ENCODE data around the gene IDUA. TPM values are rescaled to one million over a fixed set of nuclear protein-coding genes. Genes with fewer than 3 reads are reported as not detected.

Gene IDUA
- total RNA-seq, 1 experiment from 2014 or later: 46.6 TPM

DNA sequence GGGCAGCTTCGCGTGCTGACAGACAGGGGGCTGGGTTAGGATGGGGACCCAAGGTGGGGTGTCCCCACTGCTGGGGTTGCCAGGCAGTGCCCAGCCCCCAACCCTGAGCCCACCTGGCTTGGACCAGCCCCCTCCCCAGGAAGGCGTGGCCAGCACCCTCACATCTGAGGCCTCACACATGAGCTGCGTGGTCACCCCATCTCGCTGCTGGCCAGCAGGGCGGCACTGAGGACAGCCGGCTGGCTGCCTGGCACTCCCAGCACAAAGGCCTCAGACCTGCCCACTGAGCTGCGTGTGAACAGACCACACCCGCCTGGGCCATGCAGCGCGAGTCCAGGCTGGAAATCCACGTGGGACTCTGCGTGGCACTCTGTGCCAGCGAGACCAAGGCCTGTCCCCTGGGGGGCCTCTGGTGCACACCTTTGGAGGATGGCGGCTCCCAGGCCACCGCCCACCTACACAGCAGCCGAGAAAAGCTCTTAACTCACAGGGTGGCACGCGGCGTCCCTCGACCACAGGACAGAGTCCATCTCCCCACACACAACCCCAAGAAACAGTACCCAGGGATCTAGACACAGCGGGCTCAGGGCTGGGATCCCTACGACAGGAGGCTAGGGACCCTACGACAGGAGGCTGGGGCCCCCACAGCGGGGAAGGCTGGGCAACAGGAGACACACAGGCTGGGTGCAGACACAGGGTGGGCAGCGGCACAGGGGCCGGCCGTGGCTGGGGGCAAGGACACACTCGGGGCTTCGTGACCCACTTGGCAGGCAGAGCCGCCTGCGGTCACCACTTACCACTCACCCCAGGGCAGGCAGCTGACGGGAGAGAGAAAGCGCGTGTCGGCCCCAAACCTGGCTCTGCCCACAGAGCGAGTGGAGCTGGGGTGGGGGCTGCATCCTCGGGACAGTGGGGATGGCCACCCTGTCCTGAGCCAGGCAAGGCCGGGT, 23.3 kb upstream of the IDUA start:
- TF ChIP-seq EZH2 (IDR thresholded peaks at IDR 0.05; ENCODE audit: low read depth): no peak
- TF ChIP-seq CTCF (conservative IDR thresholded peaks at IDR 0.05): no peak
- POLR2A ChIA-PET (ENCODE audit: unreplicated experiment): no interaction called here
- DNase-seq: no peak
- H3F3A ChIP-seq (ENCODE audit: insufficient read depth, low read depth): no peaks in the 10 kb centered on the region
- H3K9me2 ChIP-seq (ENCODE audit: insufficient read depth): no peaks in the 10 kb centered on the region
- no peak overlapping the region for H3K4me2 ChIP-seq
- CTCF ChIA-PET: no interaction called here
- H3K4me3 ChIP-seq: no peak overlapping the region
- no peaks in the 10 kb centered on the region for H3K27me3 ChIP-seq (ENCODE audit: insufficient read depth, low read depth)
- H3K36me3 ChIP-seq (ENCODE audit: low read depth): no peaks in the 10 kb centered on the region
- no peaks in the 10 kb centered on the region for H3K4me1 ChIP-seq (replicated peaks; ENCODE audit: insufficient read depth)
- no peak overlapping the region for H2AFZ ChIP-seq
- intact Hi-C loops (cut with micrococcal nuclease; ENCODE audit: unreplicated experiment): no loop called here
- no TSS peak for BruUV-seq (replicated peaks)
- no peaks in the 10 kb centered on the region for H4K20me1 ChIP-seq (ENCODE audit: insufficient read depth)
- H3K79me2 ChIP-seq (ENCODE audit: low read depth): no peaks in the 10 kb centered on the region
- H3K9me3 ChIP-seq (ENCODE audit: insufficient read depth, low read depth): no peaks in the 10 kb centered on the region
- no peak overlapping the region for H3K27ac ChIP-seq

- POLR2A ChIA-PET (ENCODE audit: unreplicated experiment): no interaction called here
- H3K27ac ChIP-seq: no peak overlapping the region
- no peak overlapping the region for H3K4me3 ChIP-seq
- no peaks in the 10 kb centered on the region for H3K9me2 ChIP-seq (ENCODE audit: insufficient read depth)
- DNase-seq: no peak
- no peaks in the 10 kb centered on the region for H3K4me1 ChIP-seq (replicated peaks; ENCODE audit: insufficient read depth)
- no peaks in the 10 kb centered on the region for H3F3A ChIP-seq (ENCODE audit: insufficient read depth, low read depth)
- CTCF ChIA-PET: no interaction called here
- no TSS peak for BruUV-seq (replicated peaks)
- H3K27me3 ChIP-seq (ENCODE audit: insufficient read depth, low read depth): no peaks in the 10 kb centered on the region
- no peaks in the 10 kb centered on the region for H3K36me3 ChIP-seq (ENCODE audit: low read depth)
- no peaks in the 10 kb centered on the region for H3K79me2 ChIP-seq (ENCODE audit: low read depth)
- no peaks in the 10 kb centered on the region for H3K9me3 ChIP-seq (ENCODE audit: insufficient read depth, low read depth)
- no peak overlapping the region for H3K4me2 ChIP-seq
- intact Hi-C loops (cut with micrococcal nuclease; ENCODE audit: unreplicated experiment): no loop called here
- H4K20me1 ChIP-seq (ENCODE audit: insufficient read depth): no peaks in the 10 kb centered on the region
- no peak for TF ChIP-seq EZH2 (IDR thresholded peaks at IDR 0.05; ENCODE audit: low read depth)
- no peak for TF ChIP-seq CTCF (conservative IDR thresholded peaks at IDR 0.05)
- H2AFZ ChIP-seq: no peak overlapping the region
These were observed 22.4 kb upstream of the IDUA start for GRCh38 chr4:964346-965025.

DNA sequence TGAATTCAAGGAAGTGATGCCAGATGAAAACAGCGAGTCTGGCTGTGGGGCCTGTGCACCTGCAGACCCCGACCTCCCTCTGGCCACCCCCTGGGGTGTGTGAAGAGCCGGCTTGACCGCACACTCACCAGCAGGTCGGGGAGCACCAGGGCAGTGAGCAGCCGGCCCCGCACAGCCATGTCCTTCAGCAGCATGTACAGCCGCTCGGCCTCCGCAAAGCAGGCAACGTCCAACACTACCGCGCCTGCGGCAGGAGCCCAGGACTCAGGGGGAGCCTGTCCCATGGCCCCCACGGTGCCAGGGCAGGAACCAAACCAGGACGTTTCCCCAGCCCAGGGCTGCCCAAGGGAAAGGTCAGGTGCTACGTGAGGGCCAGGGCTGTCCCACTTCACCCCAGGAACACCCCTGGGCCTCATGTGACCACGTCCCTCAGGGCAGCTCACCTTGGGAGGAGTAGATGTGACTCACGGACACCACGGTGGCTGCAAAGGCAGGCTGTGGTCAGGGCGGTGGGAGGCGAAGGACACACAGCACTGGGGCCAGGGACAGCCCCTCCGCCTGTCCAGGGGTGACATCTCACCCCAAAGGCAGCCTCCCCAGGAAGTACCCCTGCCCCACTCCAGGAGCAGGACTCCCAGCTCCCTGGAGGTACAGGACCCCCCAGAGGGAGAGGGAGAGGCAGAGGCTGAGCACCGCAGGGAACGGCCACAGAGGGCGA, 21.6 kb upstream of the IDUA start:
- Histone ChIP-seq H3K36me3 (ENCODE audit: low read depth) (no peaks in the 10 kb centered on the region), H3K9me3 (ENCODE audit: insufficient read depth, low read depth) (no peaks in the 10 kb centered on the region), H3K9me2 (ENCODE audit: insufficient read depth) (no peaks in the 10 kb centered on the region), H3K27me3 (ENCODE audit: insufficient read depth, low read depth) (no peaks in the 10 kb centered on the region), H3F3A (ENCODE audit: insufficient read depth, low read depth) (no peaks in the 10 kb centered on the region), H3K4me2 (no peak overlapping the region), H3K27ac (no peak overlapping the region), H3K4me3 (no peak overlapping the region), H4K20me1 (ENCODE audit: insufficient read depth) (no peaks in the 10 kb centered on the region), H3K4me1 (replicated peaks; ENCODE audit: insufficient read depth) (no peaks in the 10 kb centered on the region), H3K79me2 (ENCODE audit: low read depth) (no peaks in the 10 kb centered on the region), H2AFZ (no peak overlapping the region)
- TF ChIP-seq CTCF (conservative IDR thresholded peaks at IDR 0.05) (no peak), EZH2 (IDR thresholded peaks at IDR 0.05; ENCODE audit: low read depth) (no peak)
- intact Hi-C loops (cut with micrococcal nuclease; ENCODE audit: unreplicated experiment): no loop called here
- no peak for DNase-seq
- no TSS peak for BruUV-seq (replicated peaks)
- ChIA-PET CTCF (no interaction called here), POLR2A (ENCODE audit: unreplicated experiment) (no interaction called here)
